Brain microvascular endothelial cell (primary cell): Measurements from ENCODE around the gene IBA57.

Source experiments
- DNase-seq: peaks from one replicate; pipeline ENCODE4 v3.0.0-alpha.2; 2020
- H3K27ac ChIP-seq: fragments of 250-450 bp; sonication (Bioruptor Pico); 2 replicates; pipeline ENCODE4 v1.5.1; 2020; ENCODE audit warnings: mild to moderate bottlenecking, moderate library complexity
- H3K27me3 ChIP-seq: fragments of 250-450 bp; sonication (Bioruptor Pico); replicated peaks from 2 replicates; pipeline ENCODE4 v1.5.1; 2020; ENCODE audit warnings: mild to moderate bottlenecking
- H3K36me3 ChIP-seq: fragments of 250-450 bp; sonication (Bioruptor Pico); replicated peaks from 2 replicates; pipeline ENCODE4 v1.5.1; 2020; ENCODE audit warnings: mild to moderate bottlenecking
- H3K4me3 ChIP-seq: 2 replicates; pipeline ENCODE4 v1.5.1; 2011; ENCODE audit warnings: low read depth, mild to moderate bottlenecking, control low read depth, low read length, moderate library complexity
- CTCF ChIP-seq: IDR thresholded peaks from 2 replicates; pipeline ENCODE4 v1.5.1; 2011; ENCODE audit warnings: low read depth, mild to moderate bottlenecking, moderate library complexity, low read length, control low read depth, inconsistent platforms; ENCODE audit errors: missing control alignments
- in situ Hi-C: cut with HindIII; loops from 2 replicates; pipeline ENCODE4 v1.10.0; 2017; ENCODE audit warnings: low sequenced_read_pairs, low pct_ligation_motif_present

IBA57 gene

GRCh38 chr1:228176024-228176395 lies 10.4 kb downstream of the IBA57 start:
- Histone ChIP-seq H3K36me3 (peaks cover 4% of the 10 kb centered on the region), H3K27ac (no peak overlapping the region), H3K4me3 (no peak overlapping the region), H3K27me3 (no peaks in the 10 kb centered on the region)
- DNase-seq = no peak
- in situ Hi-C loops = no loop called here
- no peak for TF ChIP-seq CTCF

- DNase-seq = no peak
- Histone ChIP-seq H3K27ac (no peak overlapping the region), H3K4me3 (no peak overlapping the region), H3K27me3 (no peaks in the 10 kb centered on the region), H3K36me3 (peaks cover 4% of the 10 kb centered on the region)
- no peak for TF ChIP-seq CTCF
- in situ Hi-C loops = no loop called here
Measured at GRCh38 chr1:228176461-228177182, 11.0 kb downstream of the IBA57 start.

GRCh38 chr1:228177183-228177475 lies 11.5 kb downstream of the IBA57 start:
- Histone ChIP-seq H3K27me3 (no peaks in the 10 kb centered on the region), H3K36me3 (peaks cover 4% of the 10 kb centered on the region), H3K27ac (no peak overlapping the region), H3K4me3 (no peak overlapping the region)
- in situ Hi-C loops = no loop called here
- no peak for DNase-seq
- TF ChIP-seq CTCF = no peak

- TF ChIP-seq CTCF = no peak
- no peak for DNase-seq
- in situ Hi-C loops = no loop called here
- no peak overlapping the region for H3K27ac ChIP-seq
- peaks cover 4% of the 10 kb centered on the region for H3K36me3 ChIP-seq
- no peak overlapping the region for H3K4me3 ChIP-seq
- H3K27me3 ChIP-seq = no peaks in the 10 kb centered on the region
Measured at GRCh38 chr1:228177721-228178710, 12.4 kb downstream of the IBA57 start.

- Histone ChIP-seq H3K27me3 (no peaks in the 10 kb centered on the region), H3K36me3 (peaks cover 4% of the 10 kb centered on the region), H3K27ac (no peak overlapping the region), H3K4me3 (no peak overlapping the region)
- no peak for DNase-seq
- in situ Hi-C loops = no loop called here
- no peak for TF ChIP-seq CTCF
Measured at GRCh38 chr1:228178737-228179684, 13.4 kb downstream of the IBA57 start.
